NCI-H146 (cell line): ENCODE data around the gene SLC8A2.
A peak's percentile ranks its signal among the peaks of the same experiment; 100 is the strongest.

Experiments
- DNase-seq: peaks from one replicate; lab custom pipeline; 2025; lab: John Stamatoyannopoulos, UW

SLC8A2 gene

GRCh38 chr19:47459477-47459876, 12.2 kb downstream of the SLC8A2 start:
- DNase-seq: no peak

- no peak for DNase-seq
Observed at GRCh38 chr19:47458672-47459071, 13.0 kb downstream of the SLC8A2 start.

GRCh38 chr19:47456721-47457474, 14.8 kb downstream of the SLC8A2 start:
- DNase-seq: no peak

- no peak for DNase-seq
Observed at GRCh38 chr19:47450478-47450877, 21.2 kb downstream of the SLC8A2 start.

DNA sequence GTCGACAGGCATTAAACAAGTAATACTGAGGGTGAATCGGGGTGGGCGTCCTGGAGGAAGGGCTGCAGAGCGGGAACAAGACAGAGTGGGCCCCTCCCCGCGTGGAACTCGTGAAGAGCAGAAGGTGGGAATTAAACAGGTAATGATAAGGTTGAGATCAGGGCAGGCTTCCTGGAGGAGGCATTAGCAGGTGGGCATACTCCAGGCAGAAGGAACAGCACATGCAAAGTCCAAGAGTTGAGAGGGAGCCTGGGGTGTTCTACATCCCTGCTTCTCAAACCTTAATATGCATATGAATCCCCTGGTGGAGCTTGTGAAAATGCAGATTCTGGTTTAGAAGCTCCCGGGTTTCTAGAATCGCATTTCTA, 23.3 kb downstream of the SLC8A2 start:
- DNase-seq: no peak

DNA sequence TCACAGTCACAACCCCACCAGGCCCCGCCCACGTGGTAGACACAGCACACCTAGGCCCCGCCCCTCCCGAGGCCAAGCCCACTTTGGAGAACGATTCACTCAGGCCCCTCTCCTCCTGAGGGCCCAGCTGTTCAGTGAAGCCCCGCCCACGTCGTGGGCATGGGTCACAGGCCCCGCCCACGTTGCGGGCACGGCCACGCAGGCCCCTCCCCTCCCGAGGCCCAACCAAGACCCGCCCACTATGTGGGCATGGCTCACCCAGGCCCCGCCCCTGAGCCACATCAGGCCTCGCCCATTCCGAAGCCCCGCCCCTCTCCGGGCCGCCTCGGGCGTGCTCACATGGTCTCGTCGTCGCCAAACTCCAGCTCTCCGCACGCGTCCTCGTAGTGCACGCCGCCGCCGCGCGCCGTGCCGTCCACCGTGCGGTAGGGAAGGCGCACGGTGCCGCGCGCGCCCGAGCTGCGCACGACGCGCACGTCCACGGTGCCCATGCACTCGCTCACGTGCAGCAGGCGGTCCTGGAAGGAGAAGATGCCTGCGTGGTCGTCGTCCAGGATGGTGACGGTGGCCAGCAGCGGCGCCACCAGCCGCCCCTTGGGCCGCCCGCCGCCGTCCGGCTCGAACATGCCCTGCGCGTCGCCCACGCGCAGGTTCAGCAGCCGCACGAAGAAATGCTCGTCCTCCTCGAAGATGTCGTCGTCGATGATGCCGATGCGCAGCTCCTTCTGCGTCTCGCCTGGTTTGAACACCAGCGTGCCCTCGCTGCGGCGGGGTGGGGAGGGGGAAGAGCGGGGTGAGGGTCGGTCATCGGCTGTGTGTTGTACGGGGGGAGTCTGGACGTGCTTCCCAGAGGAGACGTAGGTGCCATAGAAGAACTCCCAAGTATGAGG, 24.0 kb downstream of the SLC8A2 start:
- peak; percentile 94 for DNase-seq

- DNase-seq: peak; percentile 89
Observed at GRCh38 chr19:47446534-47447469, 24.9 kb downstream of the SLC8A2 start.

- DNase-seq: peak; percentile 77
Observed at GRCh38 chr19:47445937-47446402, 25.7 kb downstream of the SLC8A2 start.

GRCh38 chr19:47445527-47445926, 26.2 kb downstream of the SLC8A2 start:
- DNase-seq: peak; percentile 33

DNA sequence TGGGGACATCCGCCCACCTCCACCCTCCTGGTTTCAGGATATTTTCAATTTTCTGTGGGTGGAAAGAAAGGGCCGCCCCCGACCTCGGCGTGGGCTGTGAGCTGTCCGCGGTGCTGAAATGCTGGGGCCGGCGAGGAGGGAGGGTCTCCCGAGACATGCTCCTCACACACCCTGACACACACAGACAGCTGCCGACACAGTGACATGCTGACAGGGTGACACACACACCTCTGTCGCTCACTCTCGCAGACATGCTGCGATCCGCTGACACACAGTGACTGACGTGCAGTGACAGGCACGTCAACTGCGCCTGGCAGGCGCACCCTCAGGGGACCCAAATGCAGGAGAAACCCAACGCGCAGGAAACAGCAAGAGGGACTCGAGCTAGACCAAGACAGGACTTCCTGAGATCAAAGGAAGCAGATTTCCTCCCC, 27.3 kb downstream of the SLC8A2 start:
- no peak for DNase-seq

- DNase-seq: no peak
Observed at GRCh38 chr19:47443331-47443730, 28.4 kb downstream of the SLC8A2 start.

DNA sequence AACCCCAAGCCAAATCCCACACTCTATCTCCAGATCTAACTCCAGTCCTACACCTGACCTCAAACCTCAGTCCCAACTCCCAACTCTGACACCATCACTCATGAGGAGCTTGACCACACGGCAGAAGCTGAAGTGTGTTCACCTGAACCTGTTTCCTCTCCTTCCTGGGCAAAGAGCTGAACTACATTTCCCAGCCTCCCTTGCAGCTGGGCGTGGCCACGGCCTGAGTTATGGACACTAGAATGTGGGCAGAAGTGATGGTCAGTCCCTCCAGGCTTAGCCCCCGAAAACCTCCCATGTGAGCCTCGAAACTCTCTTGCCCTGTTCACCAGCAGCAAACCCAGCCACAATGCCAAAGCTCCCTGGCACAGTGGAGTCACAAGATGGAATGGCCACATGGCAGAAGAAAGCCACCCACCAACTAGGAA, 32.9 kb downstream of the SLC8A2 start:
- DNase-seq: peak; percentile 28

- no peak for DNase-seq
Observed at GRCh38 chr19:47437500-47437899, 34.2 kb downstream of the SLC8A2 start.

DNA sequence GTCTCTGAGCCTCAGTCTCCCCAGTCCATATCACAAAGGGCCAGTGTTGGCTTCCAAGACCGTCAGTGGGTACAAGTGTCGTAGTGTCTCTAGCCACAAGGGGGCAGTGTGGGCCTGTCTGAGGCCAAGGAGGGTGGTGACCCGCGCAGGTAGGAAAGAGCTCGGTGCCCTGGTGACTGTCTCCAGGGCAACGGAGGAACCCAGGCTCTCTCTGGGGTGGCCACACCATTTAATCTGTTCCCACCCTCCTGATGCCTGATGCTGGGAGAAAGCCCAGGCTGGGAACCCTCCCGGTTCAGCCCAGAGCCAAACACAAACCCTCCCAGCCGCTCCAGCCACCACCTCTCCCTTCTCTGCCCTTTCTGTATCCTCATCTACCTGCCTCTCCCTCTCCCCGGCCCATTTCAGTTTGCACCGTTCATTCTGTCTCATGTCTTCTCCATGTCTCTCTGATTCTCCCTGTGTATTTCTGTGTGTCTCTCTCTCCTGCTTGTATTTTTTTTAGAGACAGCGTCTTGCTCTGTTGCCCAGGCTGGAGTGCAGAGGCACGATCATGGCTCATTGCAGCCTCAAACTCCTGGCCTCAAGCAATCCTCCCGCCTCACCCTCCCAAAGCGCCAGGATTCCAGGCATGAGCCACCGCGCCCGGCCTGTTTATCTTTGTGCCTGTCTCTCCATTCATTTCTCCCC, 34.8 kb downstream of the SLC8A2 start:
- DNase-seq: peak; percentile 86

DNA sequence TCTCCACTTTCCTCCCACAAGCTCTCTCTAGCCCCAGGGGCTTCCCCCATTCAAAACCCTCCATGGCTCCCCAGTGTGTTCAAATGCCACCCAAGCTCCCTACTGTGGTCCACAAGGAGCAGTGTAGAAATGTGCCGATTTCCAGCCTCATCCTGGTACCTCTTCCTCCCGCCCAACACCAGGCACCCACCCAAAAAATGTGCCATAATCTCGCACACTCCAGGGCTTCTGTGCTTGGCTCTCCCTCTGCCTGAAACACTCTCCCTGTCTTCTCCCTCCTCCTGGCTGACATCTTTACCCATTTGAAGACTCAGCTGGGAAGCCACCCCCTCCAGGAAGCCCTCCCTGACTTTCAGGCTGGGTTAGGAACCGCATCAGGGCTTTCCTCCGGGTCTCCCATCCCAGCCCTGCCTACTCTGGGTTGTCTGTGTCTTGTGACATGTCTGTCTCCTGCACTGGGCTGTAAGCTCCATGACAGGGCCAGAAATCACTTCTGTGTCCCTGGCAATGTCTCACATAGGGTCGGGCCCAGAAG, 35.7 kb downstream of the SLC8A2 start:
- DNase-seq: no peak

DNA sequence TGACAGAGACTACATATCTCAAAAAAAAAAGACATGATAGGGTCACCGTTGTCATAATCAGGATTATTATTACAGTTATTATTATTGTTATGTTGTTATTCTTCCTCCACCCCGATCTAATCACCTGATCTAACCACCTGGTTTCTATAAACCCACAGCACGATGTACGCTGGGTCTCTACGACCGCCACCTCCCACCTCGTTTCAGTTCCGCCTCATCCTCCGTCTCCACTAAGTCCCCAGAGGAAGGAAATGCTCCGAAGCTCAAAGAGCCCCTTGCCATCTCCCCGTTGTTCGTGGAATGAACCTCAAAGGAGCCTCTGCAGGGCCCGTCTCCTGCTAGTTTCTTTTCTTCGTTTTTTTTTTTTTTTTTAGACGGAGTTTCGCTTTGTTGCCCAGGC, 36.5 kb downstream of the SLC8A2 start:
- no peak for DNase-seq

DNA sequence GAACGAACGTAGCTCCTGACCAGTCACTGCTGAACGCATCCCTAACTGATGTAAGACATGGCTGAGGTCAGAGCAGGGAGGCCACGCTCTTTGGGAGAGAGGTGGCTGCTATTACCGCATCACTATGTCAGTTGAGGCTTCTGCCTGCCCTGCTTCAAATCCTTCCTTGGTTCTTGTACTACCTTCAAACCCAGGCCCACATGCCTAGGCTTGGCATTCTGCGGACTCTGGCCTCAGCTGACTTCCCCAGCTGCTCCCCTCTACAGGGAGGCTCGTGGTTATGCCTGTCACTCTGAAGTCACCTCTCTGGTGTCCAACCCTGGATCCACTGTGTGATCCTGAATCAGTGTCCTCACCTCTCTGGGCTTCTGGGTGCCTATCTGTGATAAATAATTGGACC, 37.6 kb downstream of the SLC8A2 start:
- DNase-seq: no peak

DNA sequence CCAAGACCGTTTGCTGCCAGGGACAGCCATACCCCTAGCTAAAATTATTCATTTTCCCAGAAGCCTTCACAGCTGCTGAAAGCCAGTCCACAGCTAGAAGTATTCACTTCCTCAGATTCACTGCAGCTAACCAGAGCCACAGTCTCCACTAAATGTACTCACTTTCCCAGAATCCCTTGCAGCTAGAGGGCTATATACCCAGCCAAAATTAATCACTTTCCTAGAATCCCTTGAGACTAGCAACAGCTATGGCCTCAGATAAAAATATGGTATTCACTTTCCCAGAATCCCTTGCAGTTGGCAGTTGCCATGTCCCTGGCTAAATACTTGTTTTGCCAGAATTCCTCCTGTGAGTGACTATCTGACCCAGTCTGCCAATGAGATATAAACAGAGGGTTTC, 38.6 kb downstream of the SLC8A2 start:
- no peak for DNase-seq

DNA sequence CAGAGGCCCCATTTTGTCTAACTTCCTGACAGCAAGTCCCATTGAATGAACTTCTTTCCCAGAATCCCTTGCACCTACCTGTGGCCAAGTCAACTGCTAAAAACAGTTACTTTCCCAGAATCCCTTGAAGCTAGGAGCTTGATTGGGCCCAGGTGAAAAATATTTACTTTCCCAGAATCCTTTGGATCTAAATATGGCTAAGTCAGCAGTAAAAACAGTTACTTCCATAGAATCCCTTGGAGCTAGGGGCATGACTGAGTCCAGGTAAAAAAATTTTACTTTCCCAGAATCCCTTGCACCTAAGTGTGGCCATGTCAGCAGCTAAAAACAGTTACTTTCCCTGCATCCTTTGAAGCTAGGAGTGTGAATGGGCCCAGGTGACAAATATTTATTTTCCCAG, 39.2 kb downstream of the SLC8A2 start:
- DNase-seq: no peak

DNA sequence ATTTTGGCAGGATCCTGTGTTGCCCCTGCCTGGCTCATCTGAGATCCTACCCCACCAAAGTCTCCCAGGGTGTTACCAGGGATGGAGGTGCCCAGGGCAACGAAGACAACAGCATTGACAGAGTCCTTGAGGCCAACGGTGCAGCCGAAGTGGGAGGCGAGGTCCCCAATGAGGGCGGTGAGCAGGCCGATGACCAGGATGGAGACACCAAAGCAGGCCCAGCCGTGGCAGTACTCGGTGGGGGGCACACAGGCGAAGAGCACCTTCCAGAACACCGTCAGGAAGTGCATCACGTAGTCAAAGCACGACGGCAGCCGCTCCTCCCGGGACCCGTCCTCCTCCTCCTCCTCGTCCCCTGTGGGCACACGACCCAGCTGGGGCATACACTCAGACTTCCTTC, 39.6 kb downstream of the SLC8A2 start:
- DNase-seq: no peak
